Germinal center (tissue), 1 donor: ENCODE results near the gene TUBA1C.
A peak's percentile ranks its signal among the peaks of the same experiment; 100 is the strongest.
"Not testable (repeated sequence)": the region's sequence is repeated elsewhere in the genome, so short reads cannot be mapped to it uniquely, and the experiment has no call there.

Source experiments
- DNase-seq: peaks from one replicate; pipeline ENCODE4 v3.0.0; 2012; ENCODE audit warnings: mixed read lengths, low spot score

TUBA1C gene

DNA sequence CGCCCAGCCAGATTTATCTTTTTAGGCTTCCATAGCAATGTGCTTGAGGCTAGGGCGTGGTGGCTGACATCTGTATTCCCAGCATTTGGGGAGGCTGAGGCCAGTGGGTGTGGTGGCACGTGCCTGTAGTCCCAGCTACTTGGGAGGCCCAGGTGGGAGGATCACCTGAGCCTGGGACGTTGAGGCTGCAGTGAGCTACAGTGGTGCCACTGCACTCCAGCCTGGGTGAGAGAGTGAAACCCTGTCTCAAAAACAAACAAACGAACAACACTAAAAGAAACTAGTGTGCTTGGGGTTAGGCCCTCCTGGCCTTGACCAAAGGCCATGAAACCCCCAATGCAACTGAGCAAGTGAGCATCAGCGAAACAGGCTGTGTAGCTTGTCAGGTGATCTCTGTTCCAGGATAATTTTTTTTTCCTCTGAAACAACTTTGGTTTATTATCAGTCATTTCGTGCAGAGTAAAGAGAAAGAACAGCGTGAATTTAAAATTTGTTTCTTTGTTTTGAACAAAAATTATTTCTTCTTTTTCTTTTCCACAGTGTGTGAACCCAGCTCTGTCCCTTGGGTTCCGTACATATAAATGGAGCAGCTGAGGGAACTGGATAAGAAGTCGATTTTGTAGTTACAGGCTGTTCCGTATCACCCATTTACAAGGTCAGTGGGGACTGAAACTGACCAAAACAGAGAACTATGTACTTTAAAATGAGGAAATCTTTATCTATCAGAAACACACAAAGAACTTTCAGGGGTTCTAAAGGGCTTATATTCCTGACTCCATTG is 8.8 kb upstream of the TUBA1C start:
- DNase-seq: no peak

DNA sequence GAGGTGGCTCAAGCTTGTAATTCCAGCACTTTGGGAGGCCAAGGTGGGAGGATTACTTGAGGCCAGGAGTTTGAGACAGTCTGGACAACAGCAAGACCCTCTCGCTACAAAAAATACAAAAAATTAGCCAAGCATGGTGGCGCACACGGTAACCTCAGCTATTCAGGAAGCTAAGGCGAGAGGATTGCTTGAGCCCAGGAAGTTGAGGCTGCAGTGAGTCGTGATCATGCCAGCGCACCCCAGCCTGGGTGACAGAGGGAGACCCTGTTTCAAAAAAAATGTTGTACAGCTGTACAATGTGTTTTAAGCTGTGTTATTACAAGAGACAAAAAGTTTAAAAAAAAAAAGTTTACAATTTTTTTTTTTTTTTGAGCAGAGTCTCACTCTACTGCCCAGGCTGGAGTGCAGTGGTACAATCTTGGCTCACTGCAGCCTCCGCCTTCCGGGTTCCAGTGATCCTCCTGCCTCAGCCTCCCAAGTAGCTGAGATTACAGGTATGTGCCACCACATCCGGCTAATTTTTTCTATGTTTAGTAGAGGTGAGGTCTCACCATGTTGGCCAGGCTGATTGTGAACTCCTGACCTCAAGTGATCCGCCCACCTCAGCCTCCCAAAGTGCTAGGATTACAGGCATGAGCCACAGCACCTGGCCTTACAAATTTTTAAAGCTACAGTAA is 7.2 kb upstream of the TUBA1C start:
- DNase-seq: not testable (repeated sequence)

DNA sequence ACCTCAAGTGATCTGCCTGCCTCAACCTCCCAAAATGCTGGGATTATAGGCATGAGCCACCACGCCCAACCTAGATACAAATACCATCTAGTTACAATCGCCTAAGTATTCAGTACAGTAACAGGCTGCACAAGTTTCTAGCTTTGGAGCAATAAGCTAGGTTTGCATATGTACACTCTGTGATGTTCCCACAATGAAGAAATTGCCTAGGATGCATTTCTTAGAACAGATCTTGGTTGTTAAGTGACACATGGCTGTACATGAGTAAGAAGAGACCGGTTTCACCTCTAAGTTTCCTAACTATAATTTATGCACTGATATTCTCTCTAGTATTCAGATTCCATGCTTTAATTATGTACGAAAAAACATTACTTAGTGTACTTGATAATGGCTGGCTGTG is 5.4 kb upstream of the TUBA1C start:
- DNase-seq: no peak

DNA sequence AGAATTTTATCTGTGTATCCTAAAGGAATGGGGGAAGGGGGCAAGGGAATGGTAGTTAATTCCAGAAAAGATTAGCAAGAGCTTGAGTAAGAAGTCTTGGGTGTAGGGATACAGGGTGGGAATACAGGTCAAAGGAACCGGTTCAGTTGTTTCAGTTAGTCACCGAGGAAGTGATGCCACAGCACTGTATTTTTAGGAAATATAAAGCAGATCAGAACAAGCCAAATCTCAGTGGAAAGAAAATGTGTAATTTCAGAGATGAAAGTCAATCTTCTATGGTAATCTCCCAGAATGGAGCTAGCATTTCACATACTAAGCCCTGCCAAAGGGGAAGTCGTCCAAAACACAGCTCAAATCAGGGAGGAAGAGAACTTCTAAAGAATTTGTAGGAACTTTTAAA is 4.7 kb upstream of the TUBA1C start:
- no peak for DNase-seq

DNA sequence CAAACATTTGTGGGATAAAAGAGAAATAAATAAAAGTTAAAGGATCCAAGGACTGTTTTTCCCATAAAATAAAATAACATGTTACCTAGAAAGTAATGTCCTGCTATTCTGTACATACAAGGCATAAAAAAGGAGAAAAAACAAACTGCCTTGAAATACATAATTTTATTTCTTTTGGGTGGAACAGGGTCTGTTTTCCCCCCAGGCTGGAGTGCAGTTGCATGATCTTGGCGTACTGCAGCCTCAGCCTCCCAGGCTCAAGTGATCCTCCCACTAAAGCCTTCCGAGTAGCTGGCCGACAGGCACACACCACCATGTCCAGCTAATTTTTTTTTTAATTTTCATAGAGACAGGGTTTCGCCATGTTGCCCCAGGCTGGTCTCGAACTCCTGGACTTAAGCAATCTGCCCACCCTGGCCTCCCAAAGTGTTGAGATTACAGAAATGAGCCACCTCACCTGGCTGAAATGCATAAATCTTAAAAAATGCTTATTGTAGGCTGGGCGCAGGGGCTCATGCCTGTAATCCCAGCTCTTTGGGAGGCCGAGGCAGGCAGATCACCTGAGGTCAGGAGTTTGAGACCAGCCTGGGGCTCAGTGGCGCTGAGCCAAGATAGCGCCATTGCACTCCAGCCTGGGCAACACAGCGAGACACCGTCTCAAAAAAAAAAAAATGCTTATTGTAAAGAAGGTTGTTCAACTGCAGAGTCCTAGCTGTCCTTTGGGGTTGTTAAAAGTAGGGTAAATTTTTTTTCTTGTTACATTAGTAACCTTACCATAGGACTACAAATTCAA is 4.1 kb upstream of the TUBA1C start:
- no peak for DNase-seq

DNA sequence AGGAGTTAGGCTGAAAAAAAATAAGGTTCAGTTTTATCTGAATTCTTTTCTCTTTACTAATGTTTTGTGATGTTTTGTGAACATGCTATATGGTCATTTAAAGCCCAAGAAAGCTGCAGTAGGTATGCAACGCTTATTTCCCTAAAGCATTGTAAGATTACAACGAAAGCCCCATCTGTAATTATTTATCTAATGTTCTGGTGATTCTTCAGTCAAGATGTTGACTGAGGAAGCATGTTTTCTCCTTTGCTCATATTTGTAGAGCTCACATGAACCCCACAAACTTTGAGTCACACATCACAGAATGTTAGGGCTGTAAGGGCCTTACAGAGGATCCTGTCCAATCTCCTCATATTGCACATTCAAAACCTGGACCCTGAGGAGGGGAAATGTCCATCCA is 3.2 kb upstream of the TUBA1C start:
- DNase-seq: no peak

DNA sequence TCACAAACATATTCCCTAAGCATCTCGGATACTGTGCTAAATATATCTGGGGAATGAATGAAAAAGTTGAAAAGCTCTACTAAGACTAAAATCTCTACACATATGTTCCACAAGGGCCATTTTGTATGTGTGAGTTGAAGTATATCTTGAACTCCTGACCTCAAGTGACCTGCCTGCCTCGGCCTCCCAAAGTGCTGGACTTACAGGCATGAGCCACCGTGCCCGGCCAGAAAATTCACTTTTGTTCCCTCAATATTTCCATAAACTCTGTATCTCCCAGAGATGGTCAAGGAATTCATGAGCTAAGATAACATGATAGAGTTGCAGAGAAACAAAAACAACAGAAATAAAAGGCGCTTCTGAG is 1.5 kb upstream of the TUBA1C start:
- no peak for DNase-seq

DNA sequence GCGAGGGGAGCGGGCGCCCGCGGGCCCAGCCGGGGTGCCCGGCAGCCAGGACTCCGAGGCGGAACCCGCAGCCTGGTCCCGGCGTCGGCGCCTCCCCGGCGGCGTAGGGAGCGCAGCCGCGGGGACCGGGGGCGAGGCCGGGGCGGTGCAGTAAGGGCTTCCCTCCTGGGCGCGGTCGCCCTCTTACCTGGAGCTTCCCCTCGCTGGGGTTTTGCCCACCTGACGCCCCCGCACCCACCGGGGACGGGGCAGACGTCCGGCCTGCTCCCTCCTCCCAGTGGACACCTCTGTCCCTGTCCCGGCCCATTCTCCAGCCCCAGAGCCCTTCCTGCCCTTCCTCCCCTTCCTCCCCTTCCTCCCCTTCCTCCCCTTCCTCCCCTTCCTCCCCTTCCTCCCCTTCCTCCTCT is 413 bp upstream of the TUBA1C start:
- DNase-seq: peak; percentile 69

DNA sequence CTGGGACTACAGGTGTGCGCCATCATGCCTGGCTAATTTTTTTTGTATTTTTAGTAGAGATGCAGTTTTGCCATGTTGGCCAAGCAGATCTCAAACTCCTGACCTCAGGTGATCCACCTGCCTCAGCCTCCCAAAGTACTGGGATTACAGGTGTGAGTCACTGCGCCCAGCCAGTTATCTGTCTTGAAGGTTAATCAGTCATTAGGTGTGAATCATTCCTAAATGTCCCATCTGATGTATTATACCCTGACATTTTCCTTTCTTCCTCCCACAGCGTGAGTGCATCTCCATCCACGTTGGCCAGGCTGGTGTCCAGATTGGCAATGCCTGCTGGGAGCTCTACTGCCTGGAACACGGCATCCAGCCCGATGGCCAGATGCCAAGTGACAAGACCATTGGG is 4.3 kb downstream of the TUBA1C start:
- DNase-seq: not testable (repeated sequence)

DNA sequence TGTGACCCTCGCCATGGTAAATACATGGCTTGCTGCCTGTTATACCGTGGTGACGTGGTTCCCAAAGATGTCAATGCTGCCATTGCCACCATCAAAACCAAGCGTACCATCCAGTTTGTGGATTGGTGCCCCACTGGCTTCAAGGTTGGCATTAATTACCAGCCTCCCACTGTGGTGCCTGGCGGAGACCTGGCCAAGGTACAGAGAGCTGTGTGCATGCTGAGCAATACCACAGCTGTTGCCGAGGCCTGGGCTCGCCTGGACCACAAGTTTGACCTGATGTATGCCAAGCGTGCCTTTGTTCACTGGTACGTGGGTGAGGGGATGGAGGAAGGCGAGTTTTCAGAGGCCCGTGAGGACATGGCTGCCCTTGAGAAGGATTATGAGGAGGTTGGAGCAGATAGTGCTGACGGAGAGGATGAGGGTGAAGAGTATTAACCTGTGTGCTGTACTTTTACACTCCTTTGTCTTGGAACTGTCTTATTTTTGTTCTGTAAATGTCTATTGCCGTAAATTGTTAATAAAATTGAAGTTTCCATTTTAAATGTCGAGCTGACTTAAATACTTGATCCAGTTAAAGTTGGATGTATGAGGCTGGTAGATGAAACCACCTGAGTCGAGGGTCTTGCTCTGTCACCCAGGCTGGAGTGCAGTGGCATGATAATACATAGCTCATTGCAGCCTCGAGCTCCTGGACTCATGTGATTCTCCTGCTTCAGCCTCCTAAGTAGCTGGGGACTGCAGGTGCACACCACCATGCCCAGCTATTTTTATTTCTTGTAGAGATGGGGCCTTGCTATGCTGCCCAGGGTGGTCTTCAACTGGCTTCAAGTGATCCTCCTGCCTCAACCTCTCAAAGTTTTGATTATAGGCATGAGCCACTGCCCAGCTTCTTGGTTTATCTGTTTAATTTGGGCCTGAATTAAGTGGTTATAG is 8.2 kb downstream of the TUBA1C start:
- DNase-seq: no peak

DNA sequence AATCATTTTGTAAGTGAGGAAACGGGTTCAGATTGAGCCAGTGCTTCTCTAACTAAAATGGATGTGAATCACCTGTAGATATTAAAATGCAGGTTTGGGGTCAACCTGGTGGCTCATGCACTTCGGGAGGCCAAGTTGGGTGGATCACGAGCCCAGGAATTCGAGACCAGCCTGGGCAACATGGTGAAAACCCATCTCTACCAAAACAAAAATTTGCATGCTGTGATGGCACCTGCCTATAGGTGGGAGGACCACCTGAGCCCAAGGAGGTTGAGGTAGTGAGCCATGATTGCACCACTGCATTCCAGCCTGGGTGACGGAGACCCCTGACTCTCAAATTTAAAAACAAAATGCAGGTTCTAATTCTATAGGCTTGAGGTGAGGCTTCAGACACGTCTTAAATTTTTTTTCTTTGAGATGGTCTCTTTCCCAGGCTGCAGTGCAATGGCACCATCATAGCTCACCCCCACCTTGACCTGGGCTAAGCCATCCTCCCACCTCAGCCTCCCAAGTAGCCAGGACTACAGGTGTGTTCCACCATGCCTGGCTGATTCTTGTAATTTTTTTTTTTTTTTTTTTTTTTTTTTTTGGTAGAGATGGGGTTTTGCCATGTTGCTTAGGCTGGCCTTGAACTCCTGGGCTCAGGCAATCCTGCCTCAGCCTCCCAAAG is 9.0 kb downstream of the TUBA1C start:
- DNase-seq: no peak

DNA sequence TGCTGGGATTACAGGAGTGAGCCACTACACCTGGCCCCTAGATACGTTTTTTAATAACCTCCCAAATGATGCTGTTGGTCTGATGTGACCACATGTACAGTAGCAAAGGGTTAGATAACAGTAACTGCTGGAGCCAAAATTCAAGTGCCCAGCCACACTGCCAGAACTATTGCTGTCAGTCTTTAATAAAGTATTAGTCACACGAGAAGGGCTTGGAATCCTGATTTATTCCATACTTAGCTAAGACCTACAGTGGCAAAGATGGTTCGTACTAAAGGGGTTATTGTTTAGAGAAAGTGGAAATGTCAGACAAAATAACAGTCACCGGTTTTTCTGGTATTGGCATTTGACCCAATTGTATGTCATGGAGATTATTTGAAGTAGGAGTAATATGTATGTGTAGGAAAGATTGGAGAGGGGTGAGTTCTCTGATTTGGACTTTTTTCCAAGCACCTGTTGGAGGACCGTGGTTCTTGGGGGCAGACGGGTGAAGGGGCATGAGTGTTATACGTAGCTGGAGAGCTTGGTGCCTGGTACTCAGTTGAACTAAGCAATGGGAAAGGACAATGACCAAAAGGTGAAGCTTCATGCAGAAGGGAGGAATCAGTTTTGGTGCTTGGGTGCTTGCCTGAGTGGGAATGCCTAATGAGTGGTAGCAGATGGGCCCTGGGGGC is 9.7 kb downstream of the TUBA1C start:
- no peak for DNase-seq

DNA sequence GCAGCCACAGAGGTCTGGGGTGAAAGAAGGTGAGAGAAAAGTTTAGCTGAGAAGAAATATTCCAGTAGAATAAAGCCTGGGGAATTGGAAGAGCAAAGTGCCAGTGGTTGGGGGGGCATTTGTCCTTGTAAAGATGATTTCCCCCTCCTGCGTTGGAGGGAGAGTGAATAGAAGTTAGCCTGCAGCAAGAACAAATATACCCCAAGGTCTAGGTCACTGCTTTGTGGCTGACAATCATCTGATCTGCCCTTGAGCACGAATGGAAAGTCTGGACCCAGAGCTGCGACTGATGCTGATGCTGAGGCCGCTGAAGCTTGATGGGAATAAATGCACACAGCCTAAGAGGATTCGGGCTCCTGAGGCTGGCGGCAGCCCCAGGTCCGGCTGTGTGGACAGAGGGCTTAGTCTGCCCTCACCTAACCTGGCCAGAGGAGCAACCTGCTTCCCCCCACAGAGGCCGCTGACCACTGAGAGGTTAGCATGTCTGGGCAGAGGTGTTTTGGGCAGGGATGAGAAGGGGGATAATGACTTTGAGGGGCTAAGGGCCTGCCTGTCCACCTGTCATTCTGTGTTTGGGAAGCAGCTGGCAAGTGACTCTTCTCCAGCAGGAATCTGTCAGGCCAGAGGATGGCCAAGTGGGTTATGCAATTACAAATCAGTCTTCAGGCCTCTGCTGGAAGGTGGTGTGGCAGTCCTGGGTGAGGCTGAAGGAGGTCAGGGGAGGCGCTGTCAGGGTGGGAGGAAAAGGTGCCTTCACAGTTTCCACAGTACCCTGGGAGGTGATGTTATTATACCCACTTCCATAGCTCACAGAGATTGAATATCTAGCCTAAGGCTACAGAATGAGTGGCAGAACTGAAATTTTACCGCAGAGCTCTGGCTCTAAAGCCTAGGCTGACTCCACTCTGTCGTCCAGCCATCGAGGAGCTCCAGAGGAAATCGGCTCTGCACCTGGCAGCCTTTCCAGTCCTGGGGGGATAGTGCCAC is 11.7 kb downstream of the TUBA1C start:
- no peak for DNase-seq

DNA sequence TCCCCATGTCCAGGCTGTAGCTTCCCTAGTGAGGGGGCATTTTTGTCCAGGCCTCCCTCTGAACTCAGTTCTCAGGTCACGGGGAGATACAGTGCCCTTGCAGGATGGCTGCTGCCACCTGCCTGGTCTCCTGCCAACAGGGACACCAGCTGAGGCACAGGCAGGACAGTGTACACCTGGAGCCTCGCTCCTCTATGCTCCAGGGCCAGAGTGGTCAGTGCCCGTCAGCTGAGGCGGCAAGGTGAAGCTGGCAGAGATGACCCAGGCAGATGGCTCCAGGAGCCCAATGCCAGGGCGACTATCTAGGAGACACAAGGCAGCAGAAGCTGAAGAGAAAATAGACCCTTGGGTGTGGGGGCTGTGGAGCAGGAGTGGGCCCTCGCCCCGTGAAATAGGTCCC is 12.6 kb downstream of the TUBA1C start:
- no peak for DNase-seq

DNA sequence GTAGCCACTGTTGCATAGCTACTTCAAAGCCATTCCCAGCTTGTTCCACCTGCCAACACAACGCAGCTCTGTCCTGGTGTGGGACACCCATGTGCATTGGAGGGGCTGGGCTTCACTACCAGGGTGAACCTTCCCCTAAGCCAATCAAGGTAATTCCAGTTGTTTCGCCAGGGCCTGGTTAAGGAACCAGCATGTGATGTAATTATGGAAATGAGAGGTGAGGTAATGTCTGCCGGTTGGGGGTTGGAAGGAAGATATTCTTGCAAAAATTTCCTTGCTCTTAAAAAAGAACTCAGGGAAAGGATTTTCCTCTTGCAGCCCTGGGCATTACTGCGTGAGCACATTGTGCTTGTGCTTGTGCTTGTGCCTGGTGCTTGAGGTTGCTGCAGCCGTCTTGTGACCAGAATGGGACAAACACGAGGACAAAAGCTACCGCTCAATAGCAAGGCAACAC is 14.9 kb downstream of the TUBA1C start:
- no peak for DNase-seq

DNA sequence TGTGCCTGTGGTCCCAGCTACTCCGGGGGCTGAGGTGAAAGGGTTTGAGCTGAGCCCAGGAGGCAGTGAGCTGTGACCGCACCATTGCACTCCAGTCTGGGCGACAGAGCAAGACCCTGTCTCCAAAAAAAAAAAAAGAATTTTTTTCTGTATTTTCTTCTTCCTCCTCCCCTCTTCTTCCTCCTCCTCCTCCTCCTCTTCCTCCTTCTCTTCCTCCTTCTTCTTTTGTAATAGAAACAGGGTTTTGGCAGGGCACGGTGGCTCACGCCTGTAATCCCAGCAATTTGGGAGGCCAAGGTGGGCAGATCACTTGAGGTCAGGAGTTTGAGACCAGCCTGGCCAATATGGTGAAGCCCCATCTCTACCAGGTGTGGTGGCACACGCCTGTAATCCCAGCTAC is 15.7 kb downstream of the TUBA1C start:
- DNase-seq: not testable (repeated sequence)

DNA sequence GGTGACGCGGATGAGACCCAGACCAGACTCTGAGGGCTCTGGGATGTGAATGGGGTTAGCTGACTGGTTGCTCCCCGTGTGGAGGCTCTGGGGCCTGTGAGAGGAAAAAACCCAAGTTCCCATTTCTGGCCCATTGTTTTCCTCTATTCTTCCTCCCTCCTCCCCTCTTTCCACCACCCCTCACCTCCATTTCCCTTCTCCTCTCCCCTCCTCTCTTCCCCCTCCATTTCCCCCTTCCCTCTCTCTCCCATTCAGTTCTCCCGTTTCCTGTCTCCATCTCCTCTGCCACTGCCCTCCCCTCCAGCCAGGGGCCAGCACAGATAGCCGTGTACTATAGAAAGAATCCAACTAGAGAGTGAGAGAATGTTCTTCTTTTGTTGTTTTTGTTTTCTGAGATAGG is 17.4 kb downstream of the TUBA1C start:
- DNase-seq: no peak

DNA sequence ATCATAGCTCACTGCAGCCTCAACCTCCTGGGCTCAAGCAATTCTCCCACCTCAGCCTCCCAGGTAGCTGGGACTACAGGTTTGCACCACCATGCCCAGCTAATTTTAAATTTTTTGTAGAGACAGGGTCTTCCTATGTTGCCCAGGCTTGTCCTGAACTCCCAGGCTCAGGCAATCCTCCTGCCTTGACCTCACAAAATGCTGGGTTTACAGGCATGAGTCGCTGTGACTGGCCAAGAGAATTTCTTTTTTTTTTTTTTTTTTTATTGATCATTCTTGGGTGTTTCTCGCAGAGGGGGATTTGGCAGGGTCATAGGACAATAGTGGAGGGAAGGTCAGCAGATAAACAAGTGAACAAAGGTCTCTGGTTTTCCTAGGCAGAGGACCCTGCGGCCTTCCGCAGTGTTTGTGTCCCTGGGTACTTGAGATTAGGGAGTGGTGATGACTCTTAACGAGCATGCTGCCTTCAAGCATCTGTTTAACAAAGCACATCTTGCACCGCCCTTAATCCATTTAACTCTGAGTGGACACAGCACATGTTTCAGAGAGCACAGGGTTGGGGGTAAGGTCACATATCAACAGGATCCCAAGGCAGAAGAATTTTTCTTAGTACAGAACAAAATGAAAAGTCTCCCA is 18.0 kb downstream of the TUBA1C start:
- not testable (repeated sequence) for DNase-seq
